Activated T-helper 17 cell treated with anti-CD3 and anti-CD28 coated beads, Interleukin-2, amount 50 U/mL, for 72 hours (primary cell): ENCODE measurements around the gene ARHGAP26. TPM values are rescaled to one million over a fixed set of nuclear protein-coding genes. Genes with fewer than 3 reads are reported as not detected.
"Not testable (repeated sequence)": the region's sequence is repeated elsewhere in the genome, so short reads cannot be mapped to it uniquely, and the experiment has no call there.

Experiments used
- ATAC-seq: fragments of 150-1000 bp; cut with Tn5 transposase; replicated peaks from 2 replicates; pipeline ENCODE4 v1.10.0; 2021; ENCODE audit warnings: mild to moderate bottlenecking, moderate library complexity
- H3K27ac Mint-ChIP-seq: one replicate; pipeline ENCODE4 v1.8.0; 2022; ENCODE audit warnings: mixed read lengths
- H3K27me3 Mint-ChIP-seq: one replicate; pipeline ENCODE4 v1.8.0; 2022; ENCODE audit warnings: mixed read lengths
- H3K36me3 Mint-ChIP-seq: one replicate; pipeline ENCODE4 v1.8.0; 2022; ENCODE audit warnings: low read depth, mild to moderate bottlenecking, mixed read lengths
- H3K4me1 Mint-ChIP-seq: one replicate; pipeline ENCODE4 v1.8.0; 2022; ENCODE audit warnings: mixed read lengths
- H3K4me3 Mint-ChIP-seq: one replicate; pipeline ENCODE4 v1.8.0; 2022; ENCODE audit warnings: mild to moderate bottlenecking, mixed read lengths
- H3K9me3 Mint-ChIP-seq: one replicate; pipeline ENCODE4 v1.8.0; 2022; ENCODE audit warnings: mixed read lengths
- total RNA-seq, 2 donors: library from RNA; stranded (reverse); gene quantifications; one replicate each; pipeline ENCODE4 v1.2.3, GENCODE V29; 2022

ARHGAP26 gene
- total RNA-seq, 2 donors from 2014 or later = 7.8 to 12.0 TPM

GRCh38 chr5:142920849-142921612 lies 150.9 kb downstream of the ARHGAP26 start:
- Mint-ChIP-seq H3K4me3 (no peak overlapping the region), H3K27me3 (no peaks in the 10 kb centered on the region), H3K36me3 (no peaks in the 10 kb centered on the region), H3K27ac (no peak overlapping the region), H3K9me3 (no peaks in the 10 kb centered on the region), H3K4me1 (peaks cover 20% of the 10 kb centered on the region)
- no peak for ATAC-seq

GRCh38 chr5:142922223-142922952 lies 152.2 kb downstream of the ARHGAP26 start:
- Mint-ChIP-seq H3K4me1 (peaks cover 20% of the 10 kb centered on the region), H3K36me3 (no peaks in the 10 kb centered on the region), H3K27me3 (no peaks in the 10 kb centered on the region), H3K9me3 (no peaks in the 10 kb centered on the region), H3K27ac (no peak overlapping the region), H3K4me3 (no peak overlapping the region)
- peak; percentile 26 for ATAC-seq

- ATAC-seq = no peak
- Mint-ChIP-seq H3K4me1 (peaks cover 20% of the 10 kb centered on the region), H3K4me3 (no peak overlapping the region), H3K36me3 (no peaks in the 10 kb centered on the region), H3K27me3 (no peaks in the 10 kb centered on the region), H3K27ac (no peak overlapping the region), H3K9me3 (no peaks in the 10 kb centered on the region)
Observed at GRCh38 chr5:142924135-142924883, 154.1 kb downstream of the ARHGAP26 start.

- ATAC-seq = peak; percentile 63
- Mint-ChIP-seq H3K36me3 (no peaks in the 10 kb centered on the region), H3K27me3 (no peaks in the 10 kb centered on the region), H3K4me1 (peaks cover 20% of the 10 kb centered on the region), H3K4me3 (no peak overlapping the region), H3K9me3 (no peaks in the 10 kb centered on the region), H3K27ac (no peak overlapping the region)
Observed at GRCh38 chr5:142925795-142926194, 155.6 kb downstream of the ARHGAP26 start.

- no peaks in the 10 kb centered on the region for H3K9me3 Mint-ChIP-seq
- no peaks in the 10 kb centered on the region for H3K36me3 Mint-ChIP-seq
- no peak overlapping the region for H3K27ac Mint-ChIP-seq
- H3K4me1 Mint-ChIP-seq = peaks cover 20% of the 10 kb centered on the region
- no peak for ATAC-seq
- no peaks in the 10 kb centered on the region for H3K27me3 Mint-ChIP-seq
- no peak overlapping the region for H3K4me3 Mint-ChIP-seq
Observed at GRCh38 chr5:142926549-142926948, 156.4 kb downstream of the ARHGAP26 start.

- not testable (repeated sequence) for H3K27ac Mint-ChIP-seq, H3K9me3 Mint-ChIP-seq, H3K4me3 Mint-ChIP-seq, ATAC-seq, H3K27me3 Mint-ChIP-seq
- Mint-ChIP-seq H3K4me1 (peaks cover 15% of the 10 kb centered on the region), H3K36me3 (peaks cover 16% of the 10 kb centered on the region)
Observed at GRCh38 chr5:142928999-142929398, 158.8 kb downstream of the ARHGAP26 start.

- Mint-ChIP-seq H3K27ac (no peak overlapping the region), H3K27me3 (no peaks in the 10 kb centered on the region), H3K9me3 (no peaks in the 10 kb centered on the region), H3K36me3 (peaks cover 20% of the 10 kb centered on the region), H3K4me1 (peaks cover 9% of the 10 kb centered on the region), H3K4me3 (no peak overlapping the region)
- ATAC-seq = no peak
Observed at GRCh38 chr5:142929587-142929986, 159.4 kb downstream of the ARHGAP26 start.

- Mint-ChIP-seq H3K4me1 (peaks cover 4% of the 10 kb centered on the region), H3K27ac (no peak overlapping the region), H3K27me3 (no peaks in the 10 kb centered on the region), H3K9me3 (no peaks in the 10 kb centered on the region), H3K36me3 (peaks cover 20% of the 10 kb centered on the region), H3K4me3 (no peak overlapping the region)
- no peak for ATAC-seq
Observed at GRCh38 chr5:142930395-142931110, 160.4 kb downstream of the ARHGAP26 start.

- Mint-ChIP-seq H3K27me3 (no peaks in the 10 kb centered on the region), H3K9me3 (no peaks in the 10 kb centered on the region), H3K36me3 (peaks cover 20% of the 10 kb centered on the region), H3K4me3 (no peak overlapping the region), H3K4me1 (no peaks in the 10 kb centered on the region), H3K27ac (no peak overlapping the region)
- no peak for ATAC-seq
Observed at GRCh38 chr5:142931896-142932686, 161.9 kb downstream of the ARHGAP26 start.

GRCh38 chr5:142934051-142934762 lies 164.0 kb downstream of the ARHGAP26 start:
- Mint-ChIP-seq H3K27me3 (no peaks in the 10 kb centered on the region), H3K27ac (no peak overlapping the region), H3K4me1 (no peaks in the 10 kb centered on the region), H3K9me3 (no peaks in the 10 kb centered on the region), H3K36me3 (peaks cover 20% of the 10 kb centered on the region), H3K4me3 (no peak overlapping the region)
- ATAC-seq = no peak

GRCh38 chr5:142935014-142935413 lies 164.8 kb downstream of the ARHGAP26 start:
- no peak for ATAC-seq
- Mint-ChIP-seq H3K4me3 (no peak overlapping the region), H3K27ac (no peak overlapping the region), H3K4me1 (no peaks in the 10 kb centered on the region), H3K27me3 (no peaks in the 10 kb centered on the region), H3K9me3 (no peaks in the 10 kb centered on the region), H3K36me3 (peaks cover 20% of the 10 kb centered on the region)

- H3K4me3 Mint-ChIP-seq = no peak overlapping the region
- H3K27me3 Mint-ChIP-seq = no peaks in the 10 kb centered on the region
- no peaks in the 10 kb centered on the region for H3K9me3 Mint-ChIP-seq
- peaks cover 15% of the 10 kb centered on the region for H3K36me3 Mint-ChIP-seq
- H3K27ac Mint-ChIP-seq = no peak overlapping the region
- H3K4me1 Mint-ChIP-seq = no peaks in the 10 kb centered on the region
- ATAC-seq = no peak
Observed at GRCh38 chr5:142937374-142937773, 167.2 kb downstream of the ARHGAP26 start.

- H3K9me3 Mint-ChIP-seq = no peaks in the 10 kb centered on the region
- no peak overlapping the region for H3K4me3 Mint-ChIP-seq
- H3K4me1 Mint-ChIP-seq = no peaks in the 10 kb centered on the region
- peaks cover 9% of the 10 kb centered on the region for H3K36me3 Mint-ChIP-seq
- no peak for ATAC-seq
- no peaks in the 10 kb centered on the region for H3K27me3 Mint-ChIP-seq
- H3K27ac Mint-ChIP-seq = no peak overlapping the region
Observed at GRCh38 chr5:142938266-142938880, 168.2 kb downstream of the ARHGAP26 start.
